Measurements from ENCODE around the gene KCNMA1. TPM values are rescaled to one million over a fixed set of nuclear protein-coding genes. Genes with fewer than 3 reads are reported as not detected.

KCNMA1 gene
- total and polyA plus RNA-seq, 2 donors (not counting 1 experiment from before 2014, with no cell fraction given): 0.82 to 3.1 TPM

DNA sequence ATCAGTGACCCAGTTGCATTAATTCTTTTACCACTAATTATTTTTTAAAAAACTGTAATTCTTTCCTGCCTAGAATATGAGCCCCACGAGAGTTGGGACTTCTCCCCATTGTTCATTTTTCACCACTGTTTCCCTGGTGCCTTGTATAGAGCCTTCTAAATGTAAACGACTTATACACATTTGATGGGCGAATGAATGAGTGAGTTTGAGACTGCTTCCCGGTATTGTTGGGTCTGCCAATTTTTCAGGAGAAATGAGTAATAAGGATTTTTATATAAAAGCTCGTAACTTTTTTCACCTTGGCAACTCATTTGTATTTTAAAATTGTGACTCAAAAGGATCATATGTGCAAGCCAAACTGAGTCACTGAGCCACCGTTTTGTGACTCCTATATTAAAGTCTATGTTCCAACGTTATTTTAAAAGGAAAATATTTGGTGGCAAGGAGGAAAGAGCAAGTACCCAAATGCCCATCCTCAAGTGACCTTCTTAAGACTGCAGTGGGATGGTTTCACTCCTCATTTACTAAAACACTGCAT is 621.3 kb downstream of the KCNMA1 start:
- Histone ChIP-seq H3K79me2 (ENCODE audit: control insufficient read depth, insufficient read depth, low read length) (no peaks in the 10 kb centered on the region), H4K20me1 (ENCODE audit: control insufficient read depth, insufficient read depth, low read length, poor library complexity, severe bottlenecking) (no peaks in the 10 kb centered on the region), H3K36me3 (replicated peaks in 1 of 2; ENCODE audit: control extremely low read depth in 1 of 2, control insufficient read depth in 1 of 2, extremely low read depth in 1 of 2, insufficient read depth in 2 of 2, low read length in 1 of 2) (no peaks in the 10 kb centered on the region), H3K27ac (ENCODE audit: low read length in 2 of 2) (no peak overlapping the region), H3K4me2 (replicated peaks; ENCODE audit: low read depth, low read length, poor library complexity, severe bottlenecking) (no peak overlapping the region), H3K9me3 (ENCODE audit: control extremely low read depth in 1 of 3, control insufficient read depth in 2 of 3, insufficient read depth in 1 of 3, low read length in 2 of 3) (no peaks in the 10 kb centered on the region), H2AFZ (ENCODE audit: insufficient read depth, low read depth, low read length, poor library complexity, severe bottlenecking) (no peak overlapping the region), H3K27me3 (replicated peaks in 1 of 4; ENCODE audit: control extremely low read depth in 1 of 4, control insufficient read depth in 3 of 4, insufficient read depth in 4 of 4, low read length in 3 of 4) (no peaks in the 10 kb centered on the region), H3K9ac (ENCODE audit: low read length) (no peak overlapping the region), H3K4me1 (ENCODE audit: control insufficient read depth in 2 of 2, insufficient read depth in 2 of 2, low read length in 2 of 2) (no peaks in the 10 kb centered on the region), H3K4me3 (ENCODE audit: control extremely low read depth in 1 of 5, extremely low read depth in 1 of 5, insufficient read depth in 1 of 5, low read depth in 2 of 5, low read length in 4 of 5) (no peak overlapping the region)
- no peak overlapping the region for H3K4me3 Mint-ChIP-seq
- CTCF ChIA-PET: interaction anchor here (1.2 to 2.2 kb wide), 2 partner anchors 10 to 11 kb away, joined by 3 to 9 read pairs; no protein-coding TSS in a partner anchor
- no peak for TF ChIP-seq EZH2 (IDR thresholded peaks at IDR 0.05; ENCODE audit: borderline replicate concordance, insufficient read depth, low read depth, low read length, poor library complexity, severe bottlenecking)
- TF ChIP-seq, protein P1, sequence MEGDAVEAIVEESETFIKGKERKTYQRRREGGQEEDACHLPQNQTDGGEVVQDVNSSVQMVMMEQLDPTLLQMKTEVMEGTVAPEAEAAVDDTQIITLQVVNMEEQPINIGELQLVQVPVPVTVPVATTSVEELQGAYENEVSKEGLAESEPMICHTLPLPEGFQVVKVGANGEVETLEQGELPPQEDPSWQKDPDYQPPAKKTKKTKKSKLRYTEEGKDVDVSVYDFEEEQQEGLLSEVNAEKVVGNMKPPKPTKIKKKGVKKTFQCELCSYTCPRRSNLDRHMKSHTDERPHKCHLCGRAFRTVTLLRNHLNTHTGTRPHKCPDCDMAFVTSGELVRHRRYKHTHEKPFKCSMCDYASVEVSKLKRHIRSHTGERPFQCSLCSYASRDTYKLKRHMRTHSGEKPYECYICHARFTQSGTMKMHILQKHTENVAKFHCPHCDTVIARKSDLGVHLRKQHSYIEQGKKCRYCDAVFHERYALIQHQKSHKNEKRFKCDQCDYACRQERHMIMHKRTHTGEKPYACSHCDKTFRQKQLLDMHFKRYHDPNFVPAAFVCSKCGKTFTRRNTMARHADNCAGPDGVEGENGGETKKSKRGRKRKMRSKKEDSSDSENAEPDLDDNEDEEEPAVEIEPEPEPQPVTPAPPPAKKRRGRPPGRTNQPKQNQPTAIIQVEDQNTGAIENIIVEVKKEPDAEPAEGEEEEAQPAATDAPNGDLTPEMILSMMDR (IDR thresholded peaks at IDR 0.05): no peak
- ATAC-seq (ENCODE audit: low read depth) (no peak), DNase-seq (no peak)
- H3K4me1 Mint-ChIP-seq: no peaks in the 10 kb centered on the region
- no peaks in the 10 kb centered on the region for H3K9me3 Mint-ChIP-seq (ENCODE audit: insufficient read depth)
- no peak overlapping the region for H3K27ac Mint-ChIP-seq
- POLR2A ChIA-PET: no interaction called here
- peaks cover 2% of the 10 kb centered on the region for H3K27me3 Mint-ChIP-seq
- intact Hi-C loops (cut with micrococcal nuclease): no loop called here
- 100% methylated on average over 1 of the region's 7 CpGs for WGBS (ENCODE audit: insufficient coverage)

DNA sequence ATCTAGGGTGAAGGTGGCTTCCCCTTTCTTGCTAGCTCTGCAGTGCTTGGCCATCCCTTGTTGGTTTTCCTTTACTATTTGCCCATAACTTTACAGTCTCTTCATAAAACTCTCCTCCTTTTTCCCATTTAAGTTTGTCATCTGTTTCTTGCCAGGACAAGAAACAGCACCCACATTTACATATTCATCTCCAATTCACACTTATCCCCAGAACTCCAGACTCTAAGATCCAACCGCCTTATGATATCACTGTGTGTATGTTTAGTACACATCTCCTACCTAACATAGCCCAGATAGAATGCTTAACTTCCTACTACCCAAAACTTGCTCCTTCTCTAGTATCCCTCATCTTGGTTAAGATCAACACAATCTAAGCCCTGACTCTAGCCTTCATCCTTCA is 622.2 kb downstream of the KCNMA1 start:
- Histone ChIP-seq H2AFZ (ENCODE audit: insufficient read depth, low read depth, low read length, poor library complexity, severe bottlenecking) (no peak overlapping the region), H3K4me1 (ENCODE audit: control insufficient read depth in 2 of 2, insufficient read depth in 2 of 2, low read length in 2 of 2) (peaks cover 0 to 3% of the 10 kb centered on the region in 2 donors), H3K79me2 (ENCODE audit: control insufficient read depth, insufficient read depth, low read length) (no peaks in the 10 kb centered on the region), H3K9ac (ENCODE audit: low read length) (no peak overlapping the region), H3K36me3 (replicated peaks in 1 of 2; ENCODE audit: control extremely low read depth in 1 of 2, control insufficient read depth in 1 of 2, extremely low read depth in 1 of 2, insufficient read depth in 2 of 2, low read length in 1 of 2) (no peaks in the 10 kb centered on the region), H3K27ac (ENCODE audit: low read length in 2 of 2) (no peak overlapping the region), H3K4me2 (replicated peaks; ENCODE audit: low read depth, low read length, poor library complexity, severe bottlenecking) (no peak overlapping the region), H3K9me3 (ENCODE audit: control extremely low read depth in 1 of 3, control insufficient read depth in 2 of 3, insufficient read depth in 1 of 3, low read length in 2 of 3) (no peaks in the 10 kb centered on the region), H3K4me3 (ENCODE audit: control extremely low read depth in 1 of 5, extremely low read depth in 1 of 5, insufficient read depth in 1 of 5, low read depth in 2 of 5, low read length in 4 of 5) (no peak overlapping the region), H3K27me3 (replicated peaks in 1 of 4; ENCODE audit: control extremely low read depth in 1 of 4, control insufficient read depth in 3 of 4, insufficient read depth in 4 of 4, low read length in 3 of 4) (no peaks in the 10 kb centered on the region), H4K20me1 (ENCODE audit: control insufficient read depth, insufficient read depth, low read length, poor library complexity, severe bottlenecking) (no peaks in the 10 kb centered on the region)
- intact Hi-C loops (cut with micrococcal nuclease): no loop called here
- ATAC-seq (ENCODE audit: low read depth) (no peak), DNase-seq (no peak)
- no peak for TF ChIP-seq EZH2 (IDR thresholded peaks at IDR 0.05; ENCODE audit: borderline replicate concordance, insufficient read depth, low read depth, low read length, poor library complexity, severe bottlenecking)
- 100% methylated on average over 1 of the region's 1 CpG for WGBS (ENCODE audit: insufficient coverage)
- Mint-ChIP-seq H3K9me3 (ENCODE audit: insufficient read depth) (no peaks in the 10 kb centered on the region), H3K27ac (no peak overlapping the region), H3K4me3 (no peak overlapping the region), H3K4me1 (peaks cover 6% of the 10 kb centered on the region), H3K27me3 (peaks cover 2% of the 10 kb centered on the region)
- ChIA-PET CTCF (interaction anchor here (1.9 to 2.2 kb wide), 2 partner anchors 10 to 11 kb away, joined by 7 to 9 read pairs; no protein-coding TSS in a partner anchor), POLR2A (no interaction called here)

Data from B cell (primary cell).